Panc1 (cell line): Measurements from ENCODE around the gene C4orf50.

Source experiments
- CTCF ChIP-seq: fragments of 450-650 bp; IDR thresholded peaks from 2 replicates; pipeline ENCODE4 v1.5.1; 2017; ENCODE audit warnings: mild to moderate bottlenecking
- TCF7L2 ChIP-seq: IDR thresholded peaks from 2 replicates; pipeline ENCODE4 v1.6.1; 2011; ENCODE audit warnings: mild to moderate bottlenecking, low read depth, low read length, inconsistent platforms
- TF ChIP-seq, protein P1 (sequence below), 2 experiments: IDR thresholded peaks; 2 replicates each; pipeline ENCODE4 v1.6.1; 2011 to 2012; ENCODE audit warnings: low read depth in 2 of 2, control low read depth in 1 of 2, low read length in 1 of 2, mild to moderate bottlenecking in 1 of 2, moderate library complexity in 1 of 2; ENCODE audit not compliant: insufficient read depth in 1 of 2

- TF ChIP-seq CTCF (peak; percentile 94), TCF7L2 (no peak)
- TF ChIP-seq, protein P1, sequence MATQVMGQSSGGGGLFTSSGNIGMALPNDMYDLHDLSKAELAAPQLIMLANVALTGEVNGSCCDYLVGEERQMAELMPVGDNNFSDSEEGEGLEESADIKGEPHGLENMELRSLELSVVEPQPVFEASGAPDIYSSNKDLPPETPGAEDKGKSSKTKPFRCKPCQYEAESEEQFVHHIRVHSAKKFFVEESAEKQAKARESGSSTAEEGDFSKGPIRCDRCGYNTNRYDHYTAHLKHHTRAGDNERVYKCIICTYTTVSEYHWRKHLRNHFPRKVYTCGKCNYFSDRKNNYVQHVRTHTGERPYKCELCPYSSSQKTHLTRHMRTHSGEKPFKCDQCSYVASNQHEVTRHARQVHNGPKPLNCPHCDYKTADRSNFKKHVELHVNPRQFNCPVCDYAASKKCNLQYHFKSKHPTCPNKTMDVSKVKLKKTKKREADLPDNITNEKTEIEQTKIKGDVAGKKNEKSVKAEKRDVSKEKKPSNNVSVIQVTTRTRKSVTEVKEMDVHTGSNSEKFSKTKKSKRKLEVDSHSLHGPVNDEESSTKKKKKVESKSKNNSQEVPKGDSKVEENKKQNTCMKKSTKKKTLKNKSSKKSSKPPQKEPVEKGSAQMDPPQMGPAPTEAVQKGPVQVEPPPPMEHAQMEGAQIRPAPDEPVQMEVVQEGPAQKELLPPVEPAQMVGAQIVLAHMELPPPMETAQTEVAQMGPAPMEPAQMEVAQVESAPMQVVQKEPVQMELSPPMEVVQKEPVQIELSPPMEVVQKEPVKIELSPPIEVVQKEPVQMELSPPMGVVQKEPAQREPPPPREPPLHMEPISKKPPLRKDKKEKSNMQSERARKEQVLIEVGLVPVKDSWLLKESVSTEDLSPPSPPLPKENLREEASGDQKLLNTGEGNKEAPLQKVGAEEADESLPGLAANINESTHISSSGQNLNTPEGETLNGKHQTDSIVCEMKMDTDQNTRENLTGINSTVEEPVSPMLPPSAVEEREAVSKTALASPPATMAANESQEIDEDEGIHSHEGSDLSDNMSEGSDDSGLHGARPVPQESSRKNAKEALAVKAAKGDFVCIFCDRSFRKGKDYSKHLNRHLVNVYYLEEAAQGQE (IDR thresholded peaks at IDR 0.05; ENCODE audit: insufficient read depth in 1 of 2, low read depth in 2 of 2, low read length in 1 of 2): no peak
Observed at GRCh38 chr4:5998333-5998936, 19.8 kb downstream of the C4orf50 start.
